ENCODE measurements around the gene EXOC6B. TPM values are rescaled to one million over a fixed set of nuclear protein-coding genes. Genes with fewer than 3 reads are reported as not detected.

Gene EXOC6B
- total RNA-seq, 1 donor from 2014 or later, result 45.6 TPM

DNA sequence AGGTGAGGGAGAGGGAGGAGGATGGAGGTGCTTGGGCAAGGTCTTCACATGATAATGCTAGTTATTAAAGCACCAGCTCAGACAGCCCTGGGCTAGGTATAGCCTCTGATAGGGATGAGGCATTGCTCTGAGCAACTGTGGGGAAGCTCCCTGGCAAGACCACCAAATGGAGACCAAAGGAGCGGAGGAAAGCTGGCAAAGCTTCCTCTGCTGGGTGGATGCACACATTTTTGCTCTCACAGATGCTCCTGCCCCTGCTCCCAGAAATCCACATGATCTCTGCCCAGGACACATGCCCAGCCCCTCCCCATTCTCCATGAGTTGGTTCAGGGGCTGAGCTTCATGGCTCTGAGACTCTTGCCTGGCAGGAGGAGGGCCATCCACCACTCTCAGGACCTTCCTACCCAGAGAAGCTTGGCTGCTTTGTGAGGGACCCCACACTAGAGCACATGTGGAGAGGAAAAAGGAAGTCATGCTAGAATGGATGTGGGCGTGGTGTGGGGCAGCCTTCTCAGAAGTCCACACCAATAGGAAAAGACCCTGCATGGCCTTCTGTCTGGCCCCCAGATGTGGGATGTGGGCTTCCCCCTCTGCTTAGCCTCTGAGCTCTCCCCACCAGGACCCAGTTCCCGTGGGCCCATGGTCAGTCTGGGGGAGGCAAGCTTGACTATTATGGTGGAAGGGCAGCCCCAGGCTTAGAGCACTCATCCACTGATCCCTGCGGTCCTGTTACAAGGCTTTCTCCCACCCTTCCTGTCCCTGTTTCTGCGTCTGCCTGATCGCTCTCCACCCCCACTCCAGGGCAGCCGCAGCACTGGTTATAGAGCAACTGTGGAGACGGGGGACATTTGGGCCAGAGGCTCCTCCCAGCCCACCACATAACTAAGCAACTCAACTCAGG, 667.7 kb downstream of the EXOC6B start:
- H3K36me3 Mint-ChIP-seq (ENCODE audit: low read depth, unreplicated experiment), result no peaks in the 10 kb centered on the region
- H3K4me1 Mint-ChIP-seq (ENCODE audit: unreplicated experiment), result peaks cover 19% of the 10 kb centered on the region
- peaks cover 4% of the 10 kb centered on the region for H3K27me3 Mint-ChIP-seq (ENCODE audit: unreplicated experiment)
- H3K27ac Mint-ChIP-seq (ENCODE audit: unreplicated experiment), result no peak overlapping the region
- TF ChIP-seq, protein P1, sequence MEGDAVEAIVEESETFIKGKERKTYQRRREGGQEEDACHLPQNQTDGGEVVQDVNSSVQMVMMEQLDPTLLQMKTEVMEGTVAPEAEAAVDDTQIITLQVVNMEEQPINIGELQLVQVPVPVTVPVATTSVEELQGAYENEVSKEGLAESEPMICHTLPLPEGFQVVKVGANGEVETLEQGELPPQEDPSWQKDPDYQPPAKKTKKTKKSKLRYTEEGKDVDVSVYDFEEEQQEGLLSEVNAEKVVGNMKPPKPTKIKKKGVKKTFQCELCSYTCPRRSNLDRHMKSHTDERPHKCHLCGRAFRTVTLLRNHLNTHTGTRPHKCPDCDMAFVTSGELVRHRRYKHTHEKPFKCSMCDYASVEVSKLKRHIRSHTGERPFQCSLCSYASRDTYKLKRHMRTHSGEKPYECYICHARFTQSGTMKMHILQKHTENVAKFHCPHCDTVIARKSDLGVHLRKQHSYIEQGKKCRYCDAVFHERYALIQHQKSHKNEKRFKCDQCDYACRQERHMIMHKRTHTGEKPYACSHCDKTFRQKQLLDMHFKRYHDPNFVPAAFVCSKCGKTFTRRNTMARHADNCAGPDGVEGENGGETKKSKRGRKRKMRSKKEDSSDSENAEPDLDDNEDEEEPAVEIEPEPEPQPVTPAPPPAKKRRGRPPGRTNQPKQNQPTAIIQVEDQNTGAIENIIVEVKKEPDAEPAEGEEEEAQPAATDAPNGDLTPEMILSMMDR (IDR thresholded peaks at IDR 0.05; ENCODE audit: unreplicated experiment), result no peak
- H3K4me3 Mint-ChIP-seq (ENCODE audit: unreplicated experiment), result no peak overlapping the region
- no peaks in the 10 kb centered on the region for H3K9me3 Mint-ChIP-seq (ENCODE audit: unreplicated experiment)
- no peak for DNase-seq (ENCODE audit: low spot score)

DNA sequence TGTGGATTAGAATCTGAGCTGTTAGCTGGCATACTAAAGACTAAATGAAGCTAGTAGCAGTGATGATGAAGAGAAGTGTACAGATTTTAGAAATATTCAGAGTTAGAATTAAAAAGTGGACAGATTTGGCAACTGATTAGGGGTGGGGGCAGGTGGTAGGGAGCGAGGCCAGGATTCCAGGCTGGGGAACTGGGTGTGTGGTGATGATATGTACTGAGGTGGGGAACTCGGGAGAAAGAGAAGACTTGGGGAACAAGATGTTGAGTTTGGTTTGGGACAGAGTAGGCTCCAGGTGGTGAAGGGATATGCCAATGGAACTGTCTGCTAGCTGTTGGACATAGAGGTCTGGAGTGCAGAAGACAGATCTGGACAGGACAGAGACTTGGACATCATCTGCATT, 669.0 kb downstream of the EXOC6B start:
- Mint-ChIP-seq H3K4me1 (ENCODE audit: unreplicated experiment) (peaks cover 24% of the 10 kb centered on the region), H3K36me3 (ENCODE audit: low read depth, unreplicated experiment) (peaks cover 3% of the 10 kb centered on the region), H3K4me3 (ENCODE audit: unreplicated experiment) (no peak overlapping the region), H3K27ac (ENCODE audit: unreplicated experiment) (no peak overlapping the region), H3K27me3 (ENCODE audit: unreplicated experiment) (peaks cover 6% of the 10 kb centered on the region), H3K9me3 (ENCODE audit: unreplicated experiment) (no peaks in the 10 kb centered on the region)
- no peak for DNase-seq (ENCODE audit: low spot score)
- TF ChIP-seq, protein P1 (IDR thresholded peaks at IDR 0.05; ENCODE audit: unreplicated experiment), result no peak

DNA sequence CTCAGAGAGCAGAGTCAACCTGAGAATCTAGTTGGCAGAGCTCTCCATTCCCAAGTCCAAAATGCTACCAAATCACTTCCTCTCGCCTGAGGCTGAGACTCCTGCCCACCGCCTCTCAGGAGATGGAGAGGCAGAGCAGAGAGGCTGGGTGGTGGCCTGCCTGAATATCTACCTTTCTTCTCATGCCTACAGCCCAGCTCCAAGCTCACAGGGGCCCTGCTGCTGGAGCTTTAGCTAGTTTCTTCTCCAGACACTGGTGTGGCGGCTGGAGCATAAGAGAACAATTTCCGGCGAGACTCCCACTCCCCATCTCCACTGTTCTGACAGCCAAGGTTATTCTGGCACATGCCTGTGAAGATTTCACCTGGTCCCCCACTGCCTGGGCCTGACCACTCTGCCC, 670.1 kb downstream of the EXOC6B start:
- no peak overlapping the region for H3K4me3 Mint-ChIP-seq (ENCODE audit: unreplicated experiment)
- H3K4me1 Mint-ChIP-seq (ENCODE audit: unreplicated experiment), result peaks cover 21% of the 10 kb centered on the region
- no peak for DNase-seq (ENCODE audit: low spot score)
- peaks cover 3% of the 10 kb centered on the region for H3K36me3 Mint-ChIP-seq (ENCODE audit: low read depth, unreplicated experiment)
- peaks cover 9% of the 10 kb centered on the region for H3K27me3 Mint-ChIP-seq (ENCODE audit: unreplicated experiment)
- TF ChIP-seq, protein P1 (IDR thresholded peaks at IDR 0.05; ENCODE audit: unreplicated experiment), result no peak
- H3K9me3 Mint-ChIP-seq (ENCODE audit: unreplicated experiment), result no peaks in the 10 kb centered on the region
- no peak overlapping the region for H3K27ac Mint-ChIP-seq (ENCODE audit: unreplicated experiment)

DNA sequence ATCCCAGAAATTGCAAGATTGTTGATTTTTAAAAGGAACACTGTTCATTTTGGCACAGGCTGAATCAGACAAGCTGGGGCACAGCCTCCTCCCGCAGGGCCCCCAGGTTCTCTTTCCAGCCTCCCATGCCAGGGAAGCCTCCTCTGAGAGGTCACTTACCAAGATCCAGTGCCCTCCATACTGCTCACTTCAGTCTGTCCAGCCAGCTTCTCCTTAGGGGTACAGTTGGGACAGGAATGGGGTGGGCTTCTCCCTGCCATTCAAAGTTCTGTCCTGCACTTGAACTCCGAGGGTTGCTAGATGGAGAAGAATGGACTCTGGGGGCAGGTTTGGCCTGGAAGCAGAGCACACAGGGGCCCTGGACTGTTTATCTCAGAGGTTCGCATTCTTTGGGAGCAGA, 670.7 kb downstream of the EXOC6B start:
- H3K27me3 Mint-ChIP-seq (ENCODE audit: unreplicated experiment), result peaks cover 15% of the 10 kb centered on the region

More for the DNA sequence above, 670.7 kb downstream of the EXOC6B start:
- H3K36me3 Mint-ChIP-seq (ENCODE audit: low read depth, unreplicated experiment), result peaks cover 3% of the 10 kb centered on the region
- H3K4me3 Mint-ChIP-seq (ENCODE audit: unreplicated experiment), result no peak overlapping the region
- no peak overlapping the region for H3K27ac Mint-ChIP-seq (ENCODE audit: unreplicated experiment)
- TF ChIP-seq, protein P1 (IDR thresholded peaks at IDR 0.05; ENCODE audit: unreplicated experiment), result no peak
- DNase-seq (ENCODE audit: low spot score), result no peak
- peaks cover 21% of the 10 kb centered on the region for H3K4me1 Mint-ChIP-seq (ENCODE audit: unreplicated experiment)
- no peaks in the 10 kb centered on the region for H3K9me3 Mint-ChIP-seq (ENCODE audit: unreplicated experiment)
